ENCODE results near the gene BRD9.

BRD9 gene

DNA sequence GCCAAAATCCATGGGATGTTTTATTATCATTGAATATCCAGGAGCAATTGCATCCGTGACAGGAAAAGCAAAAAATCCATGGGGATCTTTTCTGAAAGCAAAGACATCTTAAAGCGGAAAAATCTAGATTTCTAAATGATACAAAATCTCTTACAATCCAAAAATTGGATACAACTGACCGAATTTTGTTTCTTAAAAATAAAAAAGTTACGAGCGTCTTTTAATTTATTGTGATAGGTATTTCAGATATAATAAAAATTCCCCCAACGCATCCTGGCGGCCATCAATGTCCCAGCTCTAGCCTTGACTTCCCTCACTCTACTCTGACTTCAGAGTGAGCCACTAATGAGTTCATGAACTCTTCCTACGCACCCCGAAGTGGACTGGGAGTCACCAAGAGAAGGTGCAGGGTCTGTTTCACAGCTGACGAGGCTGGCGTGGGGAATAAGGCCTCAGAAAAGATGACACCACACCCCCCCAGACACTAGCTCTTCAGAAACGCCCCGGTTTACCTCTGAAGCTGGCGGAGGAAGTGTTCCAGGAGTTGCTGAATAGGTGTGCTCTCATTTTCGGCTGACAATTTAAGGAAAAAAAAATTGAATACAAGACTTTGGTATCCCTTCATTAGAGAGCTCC is 3.4 kb downstream of the BRD9 start:
- H3K79me2 ChIP-seq (ENCODE audit: low read length): peaks cover 80% of the 10 kb centered on the region
- H3K9ac ChIP-seq (ENCODE audit: low read length): no peak overlapping the region
- no peaks in the 10 kb centered on the region for H4K20me1 ChIP-seq (ENCODE audit: insufficient read depth, low read length)
- H3K36me3 ChIP-seq (replicated peaks; ENCODE audit: low read depth, low read length): peaks cover 54% of the 10 kb centered on the region
- no peaks in the 10 kb centered on the region for H3K27me3 ChIP-seq (ENCODE audit: low read depth, low read length)
- no peak overlapping the region for H3K4me3 ChIP-seq (ENCODE audit: low read length)
- no peak overlapping the region for H3K4me2 ChIP-seq (ENCODE audit: low read length)
- TF ChIP-seq EZH2phosphoT487 (IDR thresholded peaks at IDR 0.05; ENCODE audit: low read depth): no peak
- no peaks in the 10 kb centered on the region for H3K9me3 ChIP-seq (ENCODE audit: insufficient read depth, low read length)
- no peak overlapping the region for H3K27ac ChIP-seq (ENCODE audit: low read length)
- H3K4me1 ChIP-seq (ENCODE audit: low read length): peaks cover 13% of the 10 kb centered on the region
- no peak overlapping the region for H2AFZ ChIP-seq (ENCODE audit: low read depth, low read length)

DNA sequence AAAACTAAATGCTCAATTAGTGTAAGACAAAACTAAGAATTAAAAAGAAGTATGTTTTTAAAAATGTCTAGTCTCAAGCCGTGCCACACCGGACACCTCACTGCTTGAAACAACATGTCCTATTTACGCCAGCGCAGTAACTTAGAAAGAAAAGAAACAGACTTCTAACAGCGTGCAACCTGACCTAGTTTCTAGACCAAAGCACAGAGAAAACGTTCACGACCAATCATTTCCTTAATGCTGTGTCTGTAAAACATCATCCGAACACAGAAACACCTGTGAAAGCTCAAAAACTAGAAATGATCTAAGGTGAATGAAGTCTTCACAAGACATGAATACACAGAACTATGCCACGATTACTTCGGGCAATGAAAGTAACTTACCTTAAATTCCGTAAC is 4.0 kb downstream of the BRD9 start:
- H3K79me2 ChIP-seq (ENCODE audit: low read length): peaks cover 80% of the 10 kb centered on the region
- H3K9ac ChIP-seq (ENCODE audit: low read length): no peak overlapping the region
- H3K4me1 ChIP-seq (ENCODE audit: low read length): peaks cover 8% of the 10 kb centered on the region
- no peak overlapping the region for H3K27ac ChIP-seq (ENCODE audit: low read length)
- no peak overlapping the region for H3K4me2 ChIP-seq (ENCODE audit: low read length)
- no peak overlapping the region for H3K4me3 ChIP-seq (ENCODE audit: low read length)
- H2AFZ ChIP-seq (ENCODE audit: low read depth, low read length): no peak overlapping the region
- no peaks in the 10 kb centered on the region for H3K9me3 ChIP-seq (ENCODE audit: insufficient read depth, low read length)
- no peaks in the 10 kb centered on the region for H3K27me3 ChIP-seq (ENCODE audit: low read depth, low read length)
- no peaks in the 10 kb centered on the region for H4K20me1 ChIP-seq (ENCODE audit: insufficient read depth, low read length)
- H3K36me3 ChIP-seq (replicated peaks; ENCODE audit: low read depth, low read length): peaks cover 59% of the 10 kb centered on the region
- TF ChIP-seq EZH2phosphoT487 (IDR thresholded peaks at IDR 0.05; ENCODE audit: low read depth): no peak
- TF ChIP-seq, protein P1, sequence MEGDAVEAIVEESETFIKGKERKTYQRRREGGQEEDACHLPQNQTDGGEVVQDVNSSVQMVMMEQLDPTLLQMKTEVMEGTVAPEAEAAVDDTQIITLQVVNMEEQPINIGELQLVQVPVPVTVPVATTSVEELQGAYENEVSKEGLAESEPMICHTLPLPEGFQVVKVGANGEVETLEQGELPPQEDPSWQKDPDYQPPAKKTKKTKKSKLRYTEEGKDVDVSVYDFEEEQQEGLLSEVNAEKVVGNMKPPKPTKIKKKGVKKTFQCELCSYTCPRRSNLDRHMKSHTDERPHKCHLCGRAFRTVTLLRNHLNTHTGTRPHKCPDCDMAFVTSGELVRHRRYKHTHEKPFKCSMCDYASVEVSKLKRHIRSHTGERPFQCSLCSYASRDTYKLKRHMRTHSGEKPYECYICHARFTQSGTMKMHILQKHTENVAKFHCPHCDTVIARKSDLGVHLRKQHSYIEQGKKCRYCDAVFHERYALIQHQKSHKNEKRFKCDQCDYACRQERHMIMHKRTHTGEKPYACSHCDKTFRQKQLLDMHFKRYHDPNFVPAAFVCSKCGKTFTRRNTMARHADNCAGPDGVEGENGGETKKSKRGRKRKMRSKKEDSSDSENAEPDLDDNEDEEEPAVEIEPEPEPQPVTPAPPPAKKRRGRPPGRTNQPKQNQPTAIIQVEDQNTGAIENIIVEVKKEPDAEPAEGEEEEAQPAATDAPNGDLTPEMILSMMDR (IDR thresholded peaks at IDR 0.05; ENCODE audit: low read depth, low read length): no peak

DNA sequence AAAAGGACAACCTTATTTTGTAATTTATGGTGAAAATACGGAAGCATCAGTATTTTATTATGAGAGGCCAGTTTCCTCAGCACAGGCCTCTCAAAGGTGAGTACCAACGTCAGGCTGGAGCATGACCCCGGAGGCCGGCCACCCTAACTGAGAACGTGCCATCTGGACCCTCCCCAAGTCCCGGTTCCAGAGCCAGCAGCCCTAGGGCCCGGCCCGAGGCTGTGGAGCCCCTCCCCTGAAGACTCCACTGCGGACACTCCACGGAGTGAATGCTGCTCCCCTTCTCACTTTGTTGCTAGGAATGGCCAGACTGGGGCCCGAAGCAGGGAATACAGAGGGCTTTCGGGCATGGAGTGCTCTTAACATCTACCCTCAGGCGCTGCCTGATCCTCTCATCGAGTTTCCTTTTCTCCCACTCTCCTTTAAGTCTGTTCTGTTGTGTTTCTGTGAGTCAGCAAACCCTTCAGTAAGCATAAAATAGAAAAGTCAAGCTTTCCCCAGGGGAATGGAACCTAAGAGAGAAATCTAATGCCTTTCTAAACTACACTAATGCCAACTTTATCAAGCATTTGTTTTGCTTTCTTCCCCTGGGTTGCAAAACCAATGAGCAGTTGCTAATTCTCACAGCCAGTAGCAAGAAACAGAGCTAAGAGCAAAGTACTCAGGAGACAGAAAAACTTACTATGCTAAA is 4.5 kb downstream of the BRD9 start:
- H4K20me1 ChIP-seq (ENCODE audit: insufficient read depth, low read length): peaks cover 1% of the 10 kb centered on the region; the same call in 1 of the 2 replicates
- peaks cover 6% of the 10 kb centered on the region for H3K4me1 ChIP-seq (ENCODE audit: low read length)
- peaks cover 80% of the 10 kb centered on the region for H3K79me2 ChIP-seq (ENCODE audit: low read length)
- peaks cover 65% of the 10 kb centered on the region for H3K36me3 ChIP-seq (replicated peaks; ENCODE audit: low read depth, low read length)
- H3K9ac ChIP-seq (ENCODE audit: low read length): no peak overlapping the region
- H3K27me3 ChIP-seq (ENCODE audit: low read depth, low read length): no peaks in the 10 kb centered on the region
- H3K27ac ChIP-seq (ENCODE audit: low read length): no peak overlapping the region
- no peak overlapping the region for H3K4me2 ChIP-seq (ENCODE audit: low read length)
- TF ChIP-seq EZH2phosphoT487 (IDR thresholded peaks at IDR 0.05; ENCODE audit: low read depth): no peak
- TF ChIP-seq, protein P1 (IDR thresholded peaks at IDR 0.05; ENCODE audit: low read depth, low read length): no peak
- H3K9me3 ChIP-seq (ENCODE audit: insufficient read depth, low read length): no peaks in the 10 kb centered on the region
- no peak overlapping the region for H3K4me3 ChIP-seq (ENCODE audit: low read length)
- H2AFZ ChIP-seq (ENCODE audit: low read depth, low read length): no peak overlapping the region

DNA sequence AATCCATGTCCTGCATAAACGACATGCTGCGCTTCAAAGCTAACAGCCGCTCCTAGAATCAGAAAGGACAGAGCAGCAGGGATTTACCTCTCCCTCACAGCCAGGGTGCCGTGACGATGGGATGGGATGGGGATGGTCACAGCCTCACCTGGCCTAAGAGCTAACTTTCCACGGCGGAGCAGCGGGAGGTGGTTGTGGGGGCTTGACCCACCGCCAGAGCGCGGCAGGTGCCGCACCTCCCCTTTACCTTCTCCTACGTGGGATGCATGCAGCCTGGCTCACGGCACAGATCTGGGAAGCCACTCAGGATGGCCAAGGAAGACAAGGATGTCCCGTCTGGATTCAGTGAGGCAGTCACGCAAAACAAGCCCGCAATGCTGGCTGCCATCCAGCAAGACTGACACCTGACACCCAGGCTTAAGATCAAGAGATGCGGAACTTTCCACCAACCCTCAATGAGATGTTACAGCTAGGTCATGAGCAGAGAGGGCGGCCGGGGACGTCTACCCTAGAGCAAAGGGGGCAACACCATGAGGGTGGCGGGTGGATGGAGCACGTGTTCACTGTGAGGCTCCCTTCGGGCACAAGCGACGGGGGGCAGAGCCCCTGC is 5.8 kb downstream of the BRD9 start:
- H3K27me3 ChIP-seq (ENCODE audit: low read depth, low read length): no peaks in the 10 kb centered on the region
- H3K4me1 ChIP-seq (ENCODE audit: low read length): peaks cover 6% of the 10 kb centered on the region
- peaks cover 80% of the 10 kb centered on the region for H3K79me2 ChIP-seq (ENCODE audit: low read length)
- peaks cover 14% of the 10 kb centered on the region for H4K20me1 ChIP-seq (ENCODE audit: insufficient read depth, low read length)
- no peak overlapping the region for H2AFZ ChIP-seq (ENCODE audit: low read depth, low read length)
- H3K4me3 ChIP-seq (ENCODE audit: low read length): no peak overlapping the region
- peaks cover 70% of the 10 kb centered on the region for H3K36me3 ChIP-seq (replicated peaks; ENCODE audit: low read depth, low read length)
- TF ChIP-seq EZH2phosphoT487 (IDR thresholded peaks at IDR 0.05; ENCODE audit: low read depth): no peak
- TF ChIP-seq, protein P1 (IDR thresholded peaks at IDR 0.05; ENCODE audit: low read depth, low read length): no peak
- no peak overlapping the region for H3K4me2 ChIP-seq (ENCODE audit: low read length)
- no peaks in the 10 kb centered on the region for H3K9me3 ChIP-seq (ENCODE audit: insufficient read depth, low read length)
- no peak overlapping the region for H3K9ac ChIP-seq (ENCODE audit: low read length)
- H3K27ac ChIP-seq (ENCODE audit: low read length): no peak overlapping the region
